HL-60 (cell line): ENCODE measurements around the gene MYO3B.

Source experiments
- DNase-seq, 2 experiments: peaks; one replicate each; pipeline ENCODE4 v3.0.0-alpha.2; 2010 to 2020; ENCODE audit warnings: low read depth in 1 of 2, low spot score in 1 of 2
- H3K27ac ChIP-seq: fragments of 250-450 bp; sonication (Bioruptor Pico); replicated peaks from 2 replicates; pipeline ENCODE4 v1.5.1; 2020; ENCODE audit warnings: mild to moderate bottlenecking, moderate library complexity
- H3K27me3 ChIP-seq: fragments of 250-450 bp; sonication (Bioruptor Pico); 2 replicates; pipeline ENCODE4 v1.5.1; 2021; ENCODE audit warnings: mild to moderate bottlenecking, moderate library complexity; ENCODE audit not compliant: insufficient read depth, poor library complexity, severe bottlenecking
- H3K4me3 ChIP-seq: replicated peaks from 2 replicates; pipeline ENCODE4 v1.5.1; 2011; ENCODE audit warnings: mild to moderate bottlenecking, control low read depth, low read length; ENCODE audit not compliant: insufficient read depth
- GABPA ChIP-seq: IDR thresholded peaks from 2 replicates; pipeline ENCODE4 v1.6.1; 2012; ENCODE audit warnings: low read depth
- POLR2AphosphoS5 ChIP-seq: IDR thresholded peaks from 2 replicates; pipeline ENCODE4 v1.6.1; 2012; ENCODE audit warnings: low read depth
- REST ChIP-seq: IDR thresholded peaks from 2 replicates; pipeline ENCODE4 v1.6.1; 2012; ENCODE audit warnings: low read depth; ENCODE audit not compliant: insufficient replicate concordance
- SPI1 ChIP-seq: IDR thresholded peaks from 2 replicates; pipeline ENCODE4 v1.6.1; 2012; ENCODE audit warnings: low read depth, mild to moderate bottlenecking, borderline replicate concordance
- TF ChIP-seq, protein P1 (sequence below): IDR thresholded peaks from one replicate; pipeline ENCODE4 v1.5.1; 2011; ENCODE audit warnings: low read length, control low read depth, inconsistent platforms; ENCODE audit not compliant: insufficient read depth

The MYO3B gene

DNA sequence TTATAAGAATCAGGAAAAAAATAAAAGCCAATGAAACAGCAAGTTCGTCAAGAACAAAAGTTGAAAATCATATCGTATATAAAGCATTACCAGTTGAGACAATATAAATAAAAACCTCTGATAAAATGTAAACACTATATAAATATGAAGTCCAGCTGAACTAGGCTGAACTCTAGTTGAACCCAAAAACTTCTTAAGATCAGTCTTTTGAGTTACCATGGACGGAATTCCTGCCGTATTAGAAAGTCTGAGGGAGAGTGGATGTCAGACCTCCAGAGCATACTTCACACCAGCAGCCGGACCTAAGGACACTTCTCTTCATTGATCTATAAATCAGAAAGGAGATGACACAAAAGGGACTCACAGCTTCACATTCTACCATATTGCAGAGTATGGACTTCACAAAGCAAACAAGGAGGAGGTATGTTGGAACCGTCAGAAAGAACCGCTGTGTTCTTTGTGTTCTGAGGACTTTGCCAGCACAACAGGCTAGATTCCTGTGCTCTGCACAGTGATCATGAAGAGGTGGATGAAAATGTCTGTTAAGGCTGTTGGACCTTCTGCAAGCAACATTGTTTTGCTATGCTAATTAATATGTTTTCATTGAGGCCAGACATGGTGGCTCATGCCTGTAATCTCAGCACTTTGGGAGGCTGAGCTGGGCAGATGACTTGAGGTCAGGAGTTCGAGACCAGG, 469.9 kb downstream of the MYO3B start:
- peaks cover 5% of the 10 kb centered on the region for H3K27me3 ChIP-seq
- no peak overlapping the region for H3K4me3 ChIP-seq
- no peak overlapping the region for H3K27ac ChIP-seq
- no peak for TF ChIP-seq GABPA
- no peak for TF ChIP-seq REST
- TF ChIP-seq SPI1, result no peak
- TF ChIP-seq, protein P1, sequence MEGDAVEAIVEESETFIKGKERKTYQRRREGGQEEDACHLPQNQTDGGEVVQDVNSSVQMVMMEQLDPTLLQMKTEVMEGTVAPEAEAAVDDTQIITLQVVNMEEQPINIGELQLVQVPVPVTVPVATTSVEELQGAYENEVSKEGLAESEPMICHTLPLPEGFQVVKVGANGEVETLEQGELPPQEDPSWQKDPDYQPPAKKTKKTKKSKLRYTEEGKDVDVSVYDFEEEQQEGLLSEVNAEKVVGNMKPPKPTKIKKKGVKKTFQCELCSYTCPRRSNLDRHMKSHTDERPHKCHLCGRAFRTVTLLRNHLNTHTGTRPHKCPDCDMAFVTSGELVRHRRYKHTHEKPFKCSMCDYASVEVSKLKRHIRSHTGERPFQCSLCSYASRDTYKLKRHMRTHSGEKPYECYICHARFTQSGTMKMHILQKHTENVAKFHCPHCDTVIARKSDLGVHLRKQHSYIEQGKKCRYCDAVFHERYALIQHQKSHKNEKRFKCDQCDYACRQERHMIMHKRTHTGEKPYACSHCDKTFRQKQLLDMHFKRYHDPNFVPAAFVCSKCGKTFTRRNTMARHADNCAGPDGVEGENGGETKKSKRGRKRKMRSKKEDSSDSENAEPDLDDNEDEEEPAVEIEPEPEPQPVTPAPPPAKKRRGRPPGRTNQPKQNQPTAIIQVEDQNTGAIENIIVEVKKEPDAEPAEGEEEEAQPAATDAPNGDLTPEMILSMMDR, result no peak
- no peak for TF ChIP-seq POLR2AphosphoS5
- DNase-seq, result no peak

GRCh38 chr2:170651624-170652325, 473.8 kb downstream of the MYO3B start:
- DNase-seq, result no peak
- H3K4me3 ChIP-seq, result no peak overlapping the region
- peaks cover 4% of the 10 kb centered on the region for H3K27me3 ChIP-seq
- TF ChIP-seq POLR2AphosphoS5, result no peak
- TF ChIP-seq GABPA, result no peak
- TF ChIP-seq SPI1, result no peak
- TF ChIP-seq, protein P1, result no peak
- TF ChIP-seq REST, result no peak
- H3K27ac ChIP-seq, result no peak overlapping the region

GRCh38 chr2:170652637-170653417, 474.9 kb downstream of the MYO3B start:
- TF ChIP-seq POLR2AphosphoS5, result no peak
- TF ChIP-seq REST, result no peak
- no peak for TF ChIP-seq GABPA
- TF ChIP-seq, protein P1, result no peak
- no peak for TF ChIP-seq SPI1
- Histone ChIP-seq H3K27me3 (no peaks in the 10 kb centered on the region), H3K27ac (no peak overlapping the region)

More at GRCh38 chr2:170652637-170653417, 474.9 kb downstream of the MYO3B start:
- H3K4me3 ChIP-seq, result no peak overlapping the region
- no peak for DNase-seq
